PC-3 (cell line): ENCODE data around the gene PKN2. TPM values are rescaled to one million over a fixed set of nuclear protein-coding genes. Genes with fewer than 3 reads are reported as not detected.

ENCODE experiments used
- ATAC-seq: fragments of 200-7000 bp; cut with Tn5 transposase; 2 replicates; pipeline ENCODE4 v1.9.1; 2020; ENCODE audit warnings: mild to moderate bottlenecking, moderate library complexity
- BruUV-seq: library from RNA; stranded (reverse); fragments of 400-500 nt; replicated peaks from 2 replicates; lab custom pipeline; 2021; lab: Mats Ljungman, UMichigan
- CTCF ChIA-PET: fragments of 300-600 bp; sonication (Branson Sonifier 250); formaldehyde crosslinking; loops from one replicate; lab custom pipeline; 2022; ENCODE audit warnings: antibody characterized with exemption; lab: Charles Lee
- POLR2A ChIA-PET: fragments of 300-600 bp; sonication (Branson Sonifier 250); formaldehyde crosslinking; loops from one replicate; lab custom pipeline; 2022; ENCODE audit warnings: antibody characterized with exemption; ENCODE audit not compliant: unreplicated experiment; lab: Charles Lee
- DNase-seq: peaks from one replicate; pipeline ENCODE4 v3.0.0-alpha.2; 2015
- H2AFZ ChIP-seq: fragments of 300-600 bp; sonication (generic); 2 replicates; pipeline ENCODE4 v1.6.0; 2016; ENCODE audit warnings: antibody characterized with exemption, low read length
- H3F3A ChIP-seq: fragments of 300-600 bp; sonication (generic); one replicate; pipeline ENCODE4 v1.6.0; 2017; ENCODE audit warnings: antibody characterized with exemption, low read length, control low read depth, mild to moderate bottlenecking; ENCODE audit not compliant: unreplicated experiment
- H3K27ac ChIP-seq: fragments of 300-600 bp; sonication (generic); 2 replicates; pipeline ENCODE4 v1.5.1; 2016; ENCODE audit warnings: mild to moderate bottlenecking, low read length
- H3K27me3 ChIP-seq: fragments of 300-600 bp; sonication (generic); 2 replicates; pipeline ENCODE4 v1.6.1; 2016; ENCODE audit warnings: low read length, mixed read lengths
- H3K36me3 ChIP-seq: fragments of 300-600 bp; sonication (generic); 2 replicates; pipeline ENCODE4 v1.6.1; 2016; ENCODE audit warnings: low read depth, mixed run types, low read length, mixed read lengths
- H3K4me1 ChIP-seq: fragments of 300-600 bp; sonication (generic); 2 replicates; pipeline ENCODE4 v1.5.1; 2016; ENCODE audit warnings: low read length; ENCODE audit not compliant: insufficient read depth
- H3K4me2 ChIP-seq: fragments of 300-600 bp; sonication (generic); 2 replicates; pipeline ENCODE4 v1.6.0; 2016; ENCODE audit warnings: low read length
- H3K4me3 ChIP-seq: fragments of 300-600 bp; sonication (generic); 2 replicates; pipeline ENCODE4 v1.5.1; 2016; ENCODE audit warnings: mild to moderate bottlenecking, low read length, mixed read lengths
- H3K79me2 ChIP-seq: fragments of 300-600 bp; sonication (generic); 2 replicates; pipeline ENCODE4 v1.6.1; 2017; ENCODE audit warnings: low read length, mixed read lengths
- H3K9ac ChIP-seq: fragments of 300-600 bp; sonication (generic); 2 replicates; pipeline ENCODE4 v1.6.0; 2016; ENCODE audit warnings: mild to moderate bottlenecking, low read length
- H3K9me2 ChIP-seq: fragments of 300-600 bp; sonication (generic); replicated peaks from 2 replicates; pipeline ENCODE4 v1.6.1; 2016; ENCODE audit warnings: mixed run types, low read length, mixed read lengths
- H3K9me3 ChIP-seq: fragments of 300-600 bp; sonication (generic); 2 replicates; pipeline ENCODE4 v1.6.1; 2016; ENCODE audit warnings: low read length, mixed read lengths
- H4K20me1 ChIP-seq: fragments of 300-600 bp; sonication (generic); 2 replicates; pipeline ENCODE4 v1.6.1; 2016; ENCODE audit warnings: low read length, mixed read lengths
- EZH2 ChIP-seq: fragments of 300-600 bp; sonication (generic); IDR thresholded peaks from one replicate; pipeline ENCODE4 v1.6.1; 2017; ENCODE audit warnings: antibody characterized with exemption, mild to moderate bottlenecking, low read length; ENCODE audit not compliant: unreplicated experiment
- EZH2phosphoT487 ChIP-seq: fragments of 300-600 bp; sonication (generic); IDR thresholded peaks from 2 replicates; pipeline ENCODE4 v1.6.1; 2018; ENCODE audit warnings: mild to moderate bottlenecking, antibody characterized with exemption, low read length, borderline replicate concordance
- intact Hi-C: fragments of 100-400 bp; cut with micrococcal nuclease; formaldehyde crosslinking; loops from 2 replicates; pipeline ENCODE4 v1.9.0; 2023
- total RNA-seq: library from RNA; depleted of rRNA; stranded (reverse); fragments of >200 nt; gene quantifications from 2 replicates; pipeline ENCODE4 v1.2.3, GENCODE V29; 2014
- TF ChIP-seq, protein P1 (sequence below): fragments of 300-600 bp; sonication (generic); conservative IDR thresholded peaks from 2 replicates; pipeline ENCODE4 v1.5.1; 2017; ENCODE audit warnings: antibody characterized with exemption, low read depth, mild to moderate bottlenecking, low read length

Gene PKN2
- total RNA-seq, 1 experiment from 2014 or later, result 20.8 TPM

- Histone ChIP-seq H4K20me1 (no peaks in the 10 kb centered on the region), H3K36me3 (peaks cover 39% of the 10 kb centered on the region), H3K9ac (no peak overlapping the region), H3K9me3 (no peaks in the 10 kb centered on the region), H3K27ac (no peak overlapping the region), H3K79me2 (no peaks in the 10 kb centered on the region), H3K4me3 (no peak overlapping the region), H3F3A (no peaks in the 10 kb centered on the region), H3K4me2 (no peak overlapping the region), H2AFZ (no peak overlapping the region), H3K9me2 (no peaks in the 10 kb centered on the region), H3K27me3 (no peaks in the 10 kb centered on the region), H3K4me1 (peaks cover 9% of the 10 kb centered on the region)
- CTCF ChIA-PET, result no interaction called here
- ATAC-seq (peak; percentile 80), DNase-seq (peak; percentile 51)
- POLR2A ChIA-PET, result no interaction called here
- intact Hi-C loops, result loop anchor here (1.0 kb wide), 1 partner anchor 67 kb away; no protein-coding TSS in a partner anchor
- TF ChIP-seq, protein P1, sequence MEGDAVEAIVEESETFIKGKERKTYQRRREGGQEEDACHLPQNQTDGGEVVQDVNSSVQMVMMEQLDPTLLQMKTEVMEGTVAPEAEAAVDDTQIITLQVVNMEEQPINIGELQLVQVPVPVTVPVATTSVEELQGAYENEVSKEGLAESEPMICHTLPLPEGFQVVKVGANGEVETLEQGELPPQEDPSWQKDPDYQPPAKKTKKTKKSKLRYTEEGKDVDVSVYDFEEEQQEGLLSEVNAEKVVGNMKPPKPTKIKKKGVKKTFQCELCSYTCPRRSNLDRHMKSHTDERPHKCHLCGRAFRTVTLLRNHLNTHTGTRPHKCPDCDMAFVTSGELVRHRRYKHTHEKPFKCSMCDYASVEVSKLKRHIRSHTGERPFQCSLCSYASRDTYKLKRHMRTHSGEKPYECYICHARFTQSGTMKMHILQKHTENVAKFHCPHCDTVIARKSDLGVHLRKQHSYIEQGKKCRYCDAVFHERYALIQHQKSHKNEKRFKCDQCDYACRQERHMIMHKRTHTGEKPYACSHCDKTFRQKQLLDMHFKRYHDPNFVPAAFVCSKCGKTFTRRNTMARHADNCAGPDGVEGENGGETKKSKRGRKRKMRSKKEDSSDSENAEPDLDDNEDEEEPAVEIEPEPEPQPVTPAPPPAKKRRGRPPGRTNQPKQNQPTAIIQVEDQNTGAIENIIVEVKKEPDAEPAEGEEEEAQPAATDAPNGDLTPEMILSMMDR, result no peak
- TF ChIP-seq EZH2 (no peak), EZH2phosphoT487 (no peak)
- BruUV-seq, result no TSS peak
Observed at GRCh38 chr1:88802950-88803349, 118.9 kb downstream of the PKN2 start.

GRCh38 chr1:88803444-88803843, 119.4 kb downstream of the PKN2 start:
- no peak overlapping the region for H3K4me2 ChIP-seq
- no peak overlapping the region for H3K27ac ChIP-seq
- no peaks in the 10 kb centered on the region for H3K9me3 ChIP-seq
- H3F3A ChIP-seq, result no peaks in the 10 kb centered on the region
- ChIA-PET CTCF (no interaction called here), POLR2A (no interaction called here)
- H3K79me2 ChIP-seq, result no peaks in the 10 kb centered on the region
- no peaks in the 10 kb centered on the region for H3K9me2 ChIP-seq
- BruUV-seq, result no TSS peak
- H3K4me1 ChIP-seq, result peaks cover 9% of the 10 kb centered on the region
- TF ChIP-seq EZH2phosphoT487 (no peak), EZH2 (no peak)
- TF ChIP-seq, protein P1, result no peak
- no peak overlapping the region for H2AFZ ChIP-seq
- intact Hi-C loops, result loop anchor here (1.0 kb wide), 1 partner anchor 67 kb away; no protein-coding TSS in a partner anchor
- no peak overlapping the region for H3K4me3 ChIP-seq
- H3K9ac ChIP-seq, result no peak overlapping the region
- no peaks in the 10 kb centered on the region for H3K27me3 ChIP-seq
- H3K36me3 ChIP-seq, result peaks cover 39% of the 10 kb centered on the region
- H4K20me1 ChIP-seq, result no peaks in the 10 kb centered on the region
- ATAC-seq (no peak), DNase-seq (no peak)

DNA sequence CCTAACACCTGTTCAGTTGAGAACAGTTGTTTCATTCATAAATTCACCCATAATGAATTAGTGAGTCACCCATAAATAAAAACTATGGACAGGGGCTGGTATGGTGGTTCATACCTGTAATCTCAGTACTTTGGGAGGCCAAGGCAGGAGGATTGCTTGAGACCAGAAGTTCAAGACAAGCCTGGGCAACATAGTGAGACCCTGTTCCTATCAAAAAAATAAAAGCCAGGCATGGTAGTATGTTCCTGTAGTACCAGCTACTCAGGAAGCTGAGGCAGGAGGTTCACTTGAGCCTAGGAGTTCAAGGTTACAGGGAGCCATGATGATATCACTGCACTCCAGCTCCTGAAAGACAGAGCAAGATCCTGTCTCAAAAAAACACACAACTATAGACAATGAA, 128.3 kb downstream of the PKN2 start:
- no peak overlapping the region for H3K9ac ChIP-seq
- no peak overlapping the region for H3K4me3 ChIP-seq
- DNase-seq (no peak), ATAC-seq (no peak)
- H3K79me2 ChIP-seq, result no peaks in the 10 kb centered on the region
- no peaks in the 10 kb centered on the region for H3F3A ChIP-seq
- BruUV-seq, result no TSS peak
- no peaks in the 10 kb centered on the region for H3K9me3 ChIP-seq
- no peaks in the 10 kb centered on the region for H4K20me1 ChIP-seq
- TF ChIP-seq, protein P1, result no peak
- TF ChIP-seq EZH2 (no peak), EZH2phosphoT487 (no peak)
- no peak overlapping the region for H3K27ac ChIP-seq
- H3K36me3 ChIP-seq, result peaks cover 12% of the 10 kb centered on the region
- H3K4me2 ChIP-seq, result no peak overlapping the region
- ChIA-PET POLR2A (no interaction called here), CTCF (no interaction called here)
- intact Hi-C loops, result no loop called here
- H3K9me2 ChIP-seq, result no peaks in the 10 kb centered on the region
- no peaks in the 10 kb centered on the region for H3K27me3 ChIP-seq
- H3K4me1 ChIP-seq, result no peaks in the 10 kb centered on the region
- no peak overlapping the region for H2AFZ ChIP-seq
